OCI-M1 (cell line): ENCODE results near the gene TSHZ2.
"Not testable (repeated sequence)": the region's sequence is repeated elsewhere in the genome, so short reads cannot be mapped to it uniquely, and the experiment has no call there.

Experiments
- DNase-seq: peaks from one replicate; lab custom pipeline; 2025; lab: John Stamatoyannopoulos, UW

Gene TSHZ2

DNA sequence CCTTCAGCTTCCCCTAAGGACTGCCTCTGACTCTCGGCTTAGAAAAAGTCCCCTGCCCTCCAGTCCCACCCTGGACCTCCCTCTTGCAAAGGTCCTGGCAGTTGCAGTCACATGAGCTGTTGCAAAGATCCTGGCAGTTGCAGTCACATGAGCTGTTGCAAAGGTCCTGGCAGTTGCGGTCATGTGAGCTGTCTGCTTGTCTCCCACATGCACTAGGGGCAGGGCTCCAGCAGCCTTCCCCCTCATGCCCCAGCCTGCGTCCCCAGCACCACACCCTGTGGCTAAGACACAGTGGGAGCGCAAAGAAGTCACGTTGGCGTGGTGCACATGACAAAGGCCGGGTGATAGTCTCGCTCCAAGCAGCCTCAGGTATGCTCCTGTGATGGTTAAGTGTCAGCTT, 538.5 kb downstream of the TSHZ2 start:
- DNase-seq, result no peak

DNA sequence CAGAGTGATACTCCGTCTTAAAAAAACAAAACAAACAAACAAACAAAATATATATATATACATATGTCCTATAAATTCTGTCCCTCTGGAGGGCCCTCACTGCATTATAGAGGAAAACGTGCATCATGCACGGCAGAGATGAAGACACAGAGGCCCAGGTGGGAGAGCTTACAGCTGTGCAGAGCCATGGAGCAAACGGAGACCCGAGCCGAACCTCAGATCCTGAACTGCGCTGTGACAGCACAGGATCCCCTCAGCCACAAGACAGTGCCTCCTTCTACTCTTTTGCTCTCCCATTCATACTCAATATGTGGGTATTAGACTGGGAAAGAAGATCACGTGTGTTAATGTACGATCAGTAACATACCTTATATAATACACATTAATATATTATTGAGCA, 539.9 kb downstream of the TSHZ2 start:
- DNase-seq, result no peak

DNA sequence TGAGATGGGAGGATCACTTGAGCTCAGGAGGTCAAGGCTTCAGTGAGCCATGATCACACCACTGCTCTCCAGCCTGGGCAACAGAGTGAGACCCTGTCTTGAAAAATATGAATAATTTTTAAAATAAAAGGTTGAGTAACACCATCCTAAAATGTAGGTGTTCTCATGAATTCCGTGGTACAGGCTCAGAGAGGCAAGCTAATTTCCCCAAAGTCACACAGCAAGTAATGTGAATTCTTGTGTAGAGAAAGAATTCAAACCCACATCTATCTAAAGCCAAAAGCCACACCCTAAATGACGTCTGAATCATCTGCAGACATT, 541.0 kb downstream of the TSHZ2 start:
- DNase-seq, result no peak

DNA sequence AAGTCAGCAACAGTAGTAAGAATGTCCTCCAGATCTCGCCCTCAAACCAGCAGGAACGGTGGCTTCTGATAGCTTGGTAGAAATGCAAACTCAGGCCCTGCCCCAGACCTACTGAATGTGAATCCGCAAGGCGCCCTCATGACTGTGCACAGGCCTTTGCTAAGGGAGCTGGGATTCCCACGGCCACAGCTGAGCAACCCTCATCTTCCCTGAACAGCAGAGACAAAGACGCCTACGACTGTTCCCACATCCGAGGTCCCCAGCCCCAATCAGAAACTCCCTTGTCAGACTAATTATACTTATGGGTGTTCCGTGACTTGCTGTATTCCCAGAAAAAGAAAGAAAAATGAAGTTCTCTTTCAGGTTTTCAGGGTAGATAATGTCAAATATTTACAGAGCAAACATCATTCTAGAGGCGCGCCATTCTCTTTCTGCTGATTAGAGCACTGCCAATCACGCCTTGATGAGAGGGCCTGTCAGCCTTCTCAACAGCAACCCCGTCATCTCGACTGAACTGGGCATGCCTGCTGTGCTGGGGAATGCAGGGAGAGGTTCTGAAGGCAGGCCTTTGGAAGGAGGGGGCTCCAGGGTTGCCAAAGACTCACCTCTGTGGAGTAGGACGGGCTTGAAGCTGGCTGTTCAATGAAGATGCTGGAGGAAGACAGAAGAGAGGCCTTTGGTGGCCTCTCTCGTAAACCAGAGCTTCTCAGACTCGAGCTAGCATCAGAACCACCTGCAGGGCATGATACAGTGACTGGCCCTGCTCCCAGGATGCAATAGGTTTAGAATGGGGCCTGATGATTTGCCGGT, 541.5 kb downstream of the TSHZ2 start:
- no peak for DNase-seq

DNA sequence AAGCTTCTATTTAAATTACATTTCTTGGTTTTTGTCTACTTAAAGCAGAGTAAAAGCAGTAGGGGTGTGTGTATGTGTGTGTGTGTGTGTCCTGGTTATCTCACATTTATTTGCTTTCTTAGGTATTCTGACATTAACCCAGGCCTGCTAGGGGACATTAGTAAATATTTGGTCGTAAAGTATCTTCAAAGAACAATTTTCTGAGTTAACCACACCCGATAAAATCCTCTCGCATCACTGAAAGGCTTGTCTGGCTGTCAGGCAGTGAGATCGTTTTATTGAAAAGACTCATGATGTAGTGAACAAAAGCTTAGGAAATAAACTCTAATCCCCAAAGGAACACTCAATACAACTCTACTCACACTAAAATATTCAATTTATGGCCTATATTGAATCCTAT, 543.6 kb downstream of the TSHZ2 start:
- DNase-seq, result no peak

DNA sequence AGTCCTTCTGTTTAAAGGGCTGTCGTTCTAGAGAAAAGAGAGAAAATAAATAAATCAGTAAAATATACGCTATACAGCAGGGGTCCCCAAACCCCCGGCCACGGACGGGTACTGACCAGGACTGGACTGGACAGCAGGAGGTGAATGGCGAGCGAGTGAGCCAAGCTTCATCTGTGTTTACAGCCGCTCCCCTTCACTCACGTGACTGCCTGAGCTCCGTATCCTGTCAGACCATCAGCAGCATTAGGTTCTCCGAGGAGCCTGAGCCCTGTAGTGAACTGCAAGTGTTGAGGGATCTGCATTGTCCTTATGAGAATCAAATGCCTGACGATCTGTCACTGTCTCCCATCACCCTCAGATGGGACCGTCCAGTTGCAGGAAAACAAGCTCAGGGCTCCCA, 545.0 kb downstream of the TSHZ2 start:
- DNase-seq, result peak; percentile 34

DNA sequence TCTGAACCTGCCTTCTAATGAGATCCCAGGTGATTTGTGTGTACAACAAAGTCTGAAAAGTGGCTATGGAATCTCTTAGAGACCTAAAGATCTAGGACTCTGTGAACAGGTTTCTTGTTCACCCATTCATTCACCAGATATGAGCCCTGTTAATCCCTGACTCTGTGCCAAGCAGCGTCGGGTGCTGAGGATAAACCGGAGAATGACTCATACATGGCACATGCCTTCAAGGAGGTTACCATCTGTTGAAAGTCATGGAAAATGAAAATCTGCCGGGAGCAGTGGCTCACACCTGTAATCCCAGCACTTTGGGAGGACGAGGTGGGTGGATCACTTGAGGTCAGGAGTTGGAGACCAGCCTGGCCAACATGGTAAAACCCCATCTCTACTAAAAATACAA, 549.3 kb downstream of the TSHZ2 start:
- not testable (repeated sequence) for DNase-seq

DNA sequence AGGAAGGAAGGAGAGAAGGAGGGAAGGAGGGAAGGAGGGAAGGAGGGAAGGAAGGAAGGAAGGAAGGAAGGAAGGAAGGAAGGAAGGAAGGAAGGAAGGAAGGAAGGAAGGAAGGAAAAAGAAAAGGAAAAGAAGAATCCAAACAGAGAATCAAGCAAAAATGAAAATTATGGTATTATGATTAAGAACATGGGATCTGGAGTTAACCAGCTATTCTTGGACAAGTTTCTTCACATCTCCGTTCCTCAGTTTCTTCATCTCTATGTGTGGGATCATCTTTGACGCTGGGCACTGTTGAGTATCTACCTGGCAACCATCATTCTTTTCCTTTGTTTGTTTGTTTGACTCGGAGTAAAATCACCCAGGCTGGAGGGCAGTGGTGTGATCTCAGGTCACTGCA, 549.9 kb downstream of the TSHZ2 start:
- no peak for DNase-seq

DNA sequence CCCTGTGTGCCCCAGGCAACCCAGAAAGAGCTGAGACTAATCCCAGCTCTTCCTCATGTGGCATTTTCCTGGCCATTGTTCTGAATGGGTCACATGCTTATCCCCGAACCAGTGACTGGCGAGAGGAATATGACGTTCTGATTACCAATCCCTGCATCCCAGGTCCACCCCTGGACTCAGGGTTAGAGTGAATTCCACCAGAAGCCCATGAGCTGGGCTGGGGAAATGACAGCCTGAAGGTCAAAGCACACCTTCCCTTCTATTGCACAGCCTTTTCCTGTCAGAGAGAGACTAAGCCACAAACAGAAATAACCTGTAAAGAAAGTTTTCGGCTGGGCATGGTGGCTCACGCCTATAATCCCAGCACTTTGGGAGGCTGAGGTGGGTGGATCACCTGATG, 550.5 kb downstream of the TSHZ2 start:
- no peak for DNase-seq

DNA sequence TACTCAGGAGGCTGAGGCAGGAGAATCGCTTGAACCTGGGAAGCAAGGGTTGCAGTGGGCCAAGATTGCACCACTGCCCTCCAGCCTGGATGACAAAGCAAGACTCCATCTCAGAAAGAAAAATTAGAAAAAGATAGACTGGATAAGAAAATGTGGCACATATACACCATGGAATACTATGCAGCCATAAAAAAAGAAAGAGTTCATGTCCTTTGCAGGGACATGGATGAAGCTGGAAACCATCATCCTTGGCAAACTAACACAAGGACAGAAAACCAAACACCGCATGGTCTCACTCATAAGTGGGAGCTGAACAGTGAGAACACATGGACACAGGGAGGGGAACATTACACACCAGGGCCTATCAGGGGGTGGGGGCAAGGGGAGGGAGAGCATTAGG, 551.5 kb downstream of the TSHZ2 start:
- DNase-seq, result not testable (repeated sequence)

DNA sequence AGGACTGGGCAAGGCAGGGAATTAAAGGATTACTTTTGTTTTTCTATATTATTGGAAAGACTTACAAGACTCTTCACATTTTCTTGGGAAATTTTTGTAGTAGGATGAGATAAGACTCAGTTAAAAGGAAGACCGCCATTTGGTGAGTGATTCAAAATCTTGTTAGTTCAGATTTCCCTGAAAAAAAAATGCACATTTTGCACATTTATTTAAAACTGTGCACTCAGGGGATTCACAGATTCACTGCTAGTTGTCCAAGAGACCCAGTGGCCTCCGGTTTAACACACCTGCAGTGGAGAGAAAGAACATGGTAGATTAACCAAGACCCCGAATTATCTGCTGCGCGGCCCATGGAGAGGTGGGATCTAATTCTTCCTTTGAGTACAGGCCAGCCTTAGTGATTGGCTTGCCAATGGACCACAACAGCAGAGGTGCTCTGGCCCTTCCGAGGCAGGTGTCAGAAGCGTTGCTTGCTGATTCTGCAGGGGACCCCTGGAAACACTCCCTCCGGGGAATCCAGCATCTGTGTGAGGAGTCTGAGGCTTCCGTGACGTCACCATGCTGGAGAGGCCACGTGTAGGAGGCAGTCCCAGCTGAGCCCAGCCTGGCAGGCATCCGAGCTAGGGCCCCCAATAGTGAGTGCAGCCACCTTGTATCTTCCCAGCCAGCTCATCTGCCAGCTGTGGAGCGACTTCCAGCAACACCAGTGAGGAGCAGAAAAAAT, 552.6 kb downstream of the TSHZ2 start:
- DNase-seq, result no peak

DNA sequence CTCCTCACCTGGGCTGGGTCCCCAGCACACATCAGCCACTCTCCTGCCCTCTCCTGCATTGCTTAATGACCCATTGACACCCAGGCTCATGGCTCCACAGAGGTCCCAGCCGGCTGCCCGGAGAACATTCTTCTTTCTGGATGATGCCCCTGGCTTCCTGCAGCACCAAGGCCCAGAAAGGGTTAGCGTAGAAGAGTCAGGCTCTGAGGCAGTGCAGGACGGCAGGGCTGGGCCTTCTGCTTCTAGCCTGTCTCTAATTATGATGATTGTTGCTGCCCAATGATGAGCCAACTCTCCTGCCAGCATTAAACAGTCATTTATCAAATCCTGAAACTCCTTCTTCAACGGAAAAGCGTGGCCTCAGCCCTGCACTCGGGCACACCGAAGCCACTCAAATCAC, 555.0 kb downstream of the TSHZ2 start:
- no peak for DNase-seq

DNA sequence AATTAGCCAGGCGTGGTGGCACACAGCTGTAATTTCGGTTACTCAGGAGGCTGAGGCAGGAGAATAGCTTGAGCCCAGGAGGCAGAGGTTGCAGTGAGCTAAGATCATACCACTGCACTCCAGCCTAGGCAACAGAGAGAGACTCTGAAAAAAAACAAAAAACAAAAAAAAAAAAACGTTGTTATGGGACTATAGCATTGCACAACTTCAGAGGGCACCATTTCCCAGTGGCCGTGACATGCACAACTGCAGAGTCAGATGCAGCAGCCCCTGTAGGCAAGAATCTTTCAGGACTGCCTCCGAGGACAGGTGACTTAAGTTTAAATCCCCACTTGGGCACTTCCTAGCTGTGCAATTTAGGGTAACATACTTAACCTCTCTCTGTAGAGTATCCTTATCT, 557.5 kb downstream of the TSHZ2 start:
- DNase-seq, result no peak

DNA sequence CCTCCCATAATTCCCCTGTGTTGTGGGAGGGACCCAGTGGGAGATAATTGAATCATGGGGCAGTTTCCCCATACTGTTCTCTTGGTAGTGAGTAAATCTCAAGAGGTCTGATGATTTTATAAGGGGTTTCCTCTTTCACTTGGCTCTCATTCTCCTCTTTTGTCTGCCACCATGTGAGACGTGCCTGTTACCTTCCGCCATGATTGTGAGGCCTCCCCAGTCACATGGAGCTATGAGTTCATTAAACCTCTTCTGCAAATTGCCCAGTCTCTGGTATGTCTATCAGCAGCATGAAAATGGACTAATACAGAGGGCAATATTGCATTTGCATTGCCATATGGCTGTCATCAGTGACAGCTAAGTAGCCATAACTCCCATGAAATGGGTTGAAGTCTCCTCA, 558.3 kb downstream of the TSHZ2 start:
- DNase-seq, result no peak

DNA sequence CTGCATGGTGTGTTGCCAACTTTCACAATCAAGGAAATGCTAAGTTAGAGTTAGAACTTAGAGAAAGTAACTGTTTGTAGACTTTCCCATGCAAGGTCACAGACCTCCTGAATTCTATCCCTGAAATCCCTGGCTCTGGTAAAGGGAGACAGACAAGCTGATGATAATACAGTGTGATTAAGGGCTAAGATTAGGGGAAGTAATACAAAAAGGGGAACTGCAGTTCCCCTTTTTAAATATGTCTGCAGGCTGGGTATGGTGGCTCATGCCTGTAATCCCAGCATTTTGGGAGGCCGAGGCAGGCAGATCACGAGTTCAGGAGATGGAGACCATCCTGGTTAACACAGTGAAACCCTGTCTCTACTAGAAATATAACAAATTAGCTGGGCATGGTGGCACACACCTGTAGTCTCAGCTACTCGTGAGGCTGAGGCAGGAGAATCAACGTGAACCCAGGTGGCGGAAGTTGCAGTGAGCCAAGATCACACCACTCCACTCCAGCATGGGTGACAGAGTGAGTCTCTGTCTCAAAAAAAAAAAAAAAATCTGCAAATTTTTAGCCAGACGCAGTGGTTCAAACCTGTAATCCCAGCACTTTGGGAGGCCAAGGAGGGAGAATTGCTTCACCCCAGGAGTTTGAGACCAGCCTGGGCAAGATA, 560.6 kb downstream of the TSHZ2 start:
- peak; percentile 7 for DNase-seq

DNA sequence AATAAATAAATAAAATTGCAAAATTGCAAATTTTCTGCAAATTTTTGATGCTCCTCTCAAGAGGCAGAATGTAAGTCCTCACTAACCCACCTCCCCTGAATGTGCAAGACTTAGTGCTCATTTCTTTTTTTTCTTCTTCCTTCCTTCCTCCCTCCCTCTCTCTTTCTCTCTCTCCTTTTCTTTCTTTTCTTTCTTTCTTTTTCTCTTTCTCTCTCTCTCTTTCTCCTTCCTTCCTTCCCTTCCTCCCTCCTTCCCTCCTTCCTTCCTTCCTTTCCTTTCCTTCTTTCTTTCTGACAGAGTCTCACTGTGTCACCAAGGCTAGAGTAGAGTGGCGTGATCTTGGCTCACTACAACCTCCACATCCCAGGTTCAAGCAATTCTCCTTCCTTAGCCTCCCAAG, 561.3 kb downstream of the TSHZ2 start:
- DNase-seq, result no peak

DNA sequence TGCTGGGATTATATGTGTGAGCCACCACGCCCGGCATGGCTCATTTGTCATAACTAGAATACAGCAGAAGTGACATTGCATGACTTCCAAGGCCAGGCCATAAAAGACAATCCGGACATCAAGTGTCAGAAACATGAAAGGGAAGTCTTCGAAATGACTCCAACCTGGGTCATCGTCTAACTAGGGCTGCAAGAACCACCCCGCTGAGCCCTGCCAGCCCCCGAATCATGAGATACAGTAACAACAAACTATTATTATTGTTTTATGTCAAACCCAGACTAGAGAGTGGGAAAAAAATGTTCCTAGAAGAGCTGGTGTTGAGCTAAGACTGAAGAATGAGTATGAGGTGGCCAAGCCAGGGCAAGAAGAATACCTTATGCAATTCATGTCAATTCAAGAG, 561.9 kb downstream of the TSHZ2 start:
- no peak for DNase-seq

DNA sequence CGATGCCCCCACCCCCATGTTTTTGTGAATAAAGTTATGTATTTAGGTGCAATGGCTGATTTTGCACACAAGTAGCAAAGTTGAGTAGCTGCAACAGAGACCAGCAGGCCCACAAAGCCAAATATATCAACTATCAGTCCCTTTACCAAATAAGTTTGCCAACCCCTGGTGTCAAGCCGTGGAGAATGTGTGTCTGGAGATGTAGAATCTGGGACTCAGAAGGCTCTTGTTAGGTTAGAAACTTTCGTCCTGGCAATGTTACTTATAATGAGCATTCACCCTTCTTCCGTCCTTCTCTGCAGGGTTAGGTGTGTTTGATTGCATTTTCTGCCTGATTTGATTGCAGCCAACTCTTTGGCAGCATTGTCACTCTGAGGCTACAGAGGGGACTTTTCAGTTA, 563.7 kb downstream of the TSHZ2 start:
- no peak for DNase-seq

DNA sequence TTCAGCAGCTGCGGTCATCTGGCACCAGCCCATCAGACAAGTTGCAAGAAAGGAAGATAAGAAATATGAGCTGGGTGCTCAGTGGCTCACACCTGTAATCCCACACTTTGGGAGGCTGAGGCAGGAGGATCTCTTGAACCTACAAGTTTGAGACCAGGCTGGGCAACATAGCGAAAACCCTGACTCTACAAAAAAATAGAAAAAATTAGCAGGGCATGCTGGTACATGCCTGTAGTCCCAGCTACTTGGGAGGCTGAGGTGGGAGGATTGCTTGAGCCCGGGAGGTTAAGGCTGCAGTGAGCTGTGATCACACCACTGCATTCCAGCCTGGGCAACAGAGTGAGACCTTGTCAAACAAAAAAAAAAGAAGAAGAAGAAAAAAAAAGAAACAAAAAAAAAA, 564.2 kb downstream of the TSHZ2 start:
- not testable (repeated sequence) for DNase-seq

DNA sequence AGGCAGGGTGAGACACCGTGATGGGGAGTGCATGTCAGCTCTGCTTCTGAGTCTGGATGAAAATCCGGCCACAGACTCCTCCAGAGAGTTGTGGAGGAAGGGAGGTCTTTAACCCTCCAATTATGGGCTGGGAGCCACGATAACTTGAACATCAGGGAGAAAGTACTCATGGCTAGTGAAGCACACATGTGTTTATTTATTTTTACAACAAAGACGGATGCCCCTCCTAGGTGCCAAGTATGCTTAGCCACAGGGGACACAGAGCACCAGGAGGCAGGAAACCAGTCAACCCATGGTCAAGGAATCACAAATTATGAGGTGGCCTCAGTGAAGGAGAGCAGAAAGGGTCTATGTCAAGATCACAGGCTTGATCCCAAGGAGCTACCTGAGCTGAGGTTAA, 567.4 kb downstream of the TSHZ2 start:
- DNase-seq, result no peak
